K562 (cell line): Measurements from ENCODE around the gene PTP4A2. TPM values are rescaled to one million over a fixed set of nuclear protein-coding genes. Genes with fewer than 3 reads are reported as not detected.

Experiments used
- CBFA2T3 ChIP-seq: fragments of 450-650 bp; IDR thresholded peaks from 2 replicates; pipeline ENCODE4 v1.6.1; 2017
- CBX2 ChIP-seq: fragments of 200-600 bp; sonication (generic); IDR thresholded peaks from one replicate; pipeline ENCODE4 v1.6.1; 2012; ENCODE audit warnings: mild to moderate bottlenecking, low read length, inconsistent platforms; ENCODE audit not compliant: insufficient read depth, poor library complexity, severe bottlenecking
- CBX3 ChIP-seq, 2 experiments: IDR thresholded peaks; 1 replicate in 1 of 2; 2 replicates in 1 of 2; pipeline ENCODE4 v1.6.1; 2012; ENCODE audit warnings: inconsistent platforms in 2 of 2, low read length in 2 of 2, borderline replicate concordance in 1 of 2, control low read depth in 1 of 2
- EHMT2 ChIP-seq: fragments of 450-650 bp; IDR thresholded peaks from 2 replicates; pipeline ENCODE4 v1.6.1; 2018; ENCODE audit warnings: antibody characterized with exemption
- ESRRA ChIP-seq: fragments of 450-650 bp; IDR thresholded peaks from 2 replicates; pipeline ENCODE4 v1.6.1; 2014; ENCODE audit warnings: low read depth, mild to moderate bottlenecking, moderate library complexity, borderline replicate concordance
- GTF2A2 ChIP-seq: IDR thresholded peaks from 2 replicates; pipeline ENCODE4 v1.6.1; 2016; ENCODE audit warnings: mild to moderate bottlenecking, missing genetic modification characterization, missing compliant biosample characterization
- HDAC2 ChIP-seq: fragments of 450-650 bp; IDR thresholded peaks from 2 replicates; pipeline ENCODE4 v1.6.1; 2016; ENCODE audit warnings: mild to moderate bottlenecking
- MTA1 ChIP-seq: fragments of 450-650 bp; IDR thresholded peaks from 2 replicates; pipeline ENCODE4 v1.6.1; 2017; ENCODE audit warnings: borderline replicate concordance
- NFRKB ChIP-seq: fragments of 450-650 bp; IDR thresholded peaks from 2 replicates; pipeline ENCODE4 v1.6.1; 2016; ENCODE audit warnings: low read depth
- RBFOX2 ChIP-seq: fragments of 200-400 bp; formaldehyde crosslinking; IDR thresholded peaks from 2 replicates; pipeline ENCODE4 v1.6.1; 2017; ENCODE audit warnings: low read depth, mild to moderate bottlenecking, low read length, moderate library complexity
- SMARCB1 ChIP-seq: IDR thresholded peaks from 2 replicates; pipeline ENCODE4 v1.6.1; 2011; ENCODE audit warnings: improper control_type of control experiment, low read depth; ENCODE audit not compliant: insufficient read length
- SOX6 ChIP-seq: fragments of 450-650 bp; IDR thresholded peaks from 2 replicates; pipeline ENCODE4 v1.6.1; 2014; ENCODE audit warnings: mild to moderate bottlenecking
- TAF15 ChIP-seq: fragments of 200-400 bp; formaldehyde crosslinking; IDR thresholded peaks from 2 replicates; pipeline ENCODE4 v1.6.1; 2017; ENCODE audit warnings: mild to moderate bottlenecking, low read depth, low read length, moderate library complexity
- ZNF551 ChIP-seq: fragments of 250-450 bp; sonication (Bioruptor Pico); IDR thresholded peaks from 2 replicates; pipeline ENCODE4 v1.5.0; 2021; ENCODE audit warnings: mild to moderate bottlenecking, moderate library complexity
- polyA plus RNA-seq, 8 experiments: library from polyadenylated mRNA; depleted of rRNA in 4 of 8; stranded (reverse) in 5 of 8; unstranded in 3 of 8; fragments of >200 nt; fragmentation: Nextera tagmentation in 2 of 8; fragmentation: Illumina TruSeq in 1 of 8; extraction: Ambion mirVana in 2 of 8; extraction: Trizol in 1 of 8; gene quantifications; 2 replicates each; pipeline versions ENCODE4 v1.2.1 to v1.2.3, GENCODE V29; 2011 to 2014; ENCODE audit warnings: inconsistent platforms in 1 of 8, missing spikeins in 1 of 8
- total RNA-seq, 7 experiments: library from RNA; depleted of rRNA in 6 of 7; stranded (reverse); fragments of >200 nt in 6 of 7; fragmentation: Illumina TruSeq in 2 of 7; extraction: Trizol in 2 of 7; gene quantifications; 2 replicates each; pipeline versions ENCODE4 v1.2.1 to v1.2.3, GENCODE V29; 2011 to 2021; ENCODE audit warnings: low replicate concordance in 1 of 7
- TF ChIP-seq, protein P1 (sequence below): sonication (generic); formaldehyde crosslinking; IDR thresholded peaks from 2 replicates; pipeline ENCODE4 v1.8.1; 2023; ENCODE audit warnings: missing genetic modification reagents, mild to moderate bottlenecking, borderline replicate concordance
- TF ChIP-seq, protein P2 (sequence below): fragments of 450-650 bp; IDR thresholded peaks from 2 replicates; pipeline ENCODE4 v1.6.1; 2017; ENCODE audit warnings: antibody characterized with exemption, mild to moderate bottlenecking

PTP4A2 gene
- total and polyA plus RNA-seq, 9 of the 15 experiments (the other 6 are each of a cell fraction or from before 2014, with no cell fraction given) = 197 to 870 (median 480) TPM

DNA sequence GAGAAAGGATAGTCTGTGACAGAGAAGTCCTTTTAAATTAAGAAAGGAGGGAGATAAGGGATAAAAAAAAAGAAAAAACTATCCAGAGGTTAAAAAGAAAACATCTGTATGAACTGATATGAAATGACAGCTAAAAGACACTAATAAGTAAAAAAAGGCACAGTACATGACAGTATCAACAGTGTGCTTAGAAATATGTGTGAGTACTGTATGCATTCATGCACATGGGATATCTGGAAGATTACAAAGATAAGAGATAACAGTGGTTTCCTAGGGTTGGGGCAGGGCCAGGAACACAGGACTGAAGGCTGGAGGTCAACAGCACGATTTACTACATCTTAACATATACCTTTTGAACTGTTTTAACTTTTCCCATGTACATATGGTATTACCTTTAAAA, 13.3 kb downstream of the PTP4A2 start (continued):
- TF ChIP-seq, protein P1, sequence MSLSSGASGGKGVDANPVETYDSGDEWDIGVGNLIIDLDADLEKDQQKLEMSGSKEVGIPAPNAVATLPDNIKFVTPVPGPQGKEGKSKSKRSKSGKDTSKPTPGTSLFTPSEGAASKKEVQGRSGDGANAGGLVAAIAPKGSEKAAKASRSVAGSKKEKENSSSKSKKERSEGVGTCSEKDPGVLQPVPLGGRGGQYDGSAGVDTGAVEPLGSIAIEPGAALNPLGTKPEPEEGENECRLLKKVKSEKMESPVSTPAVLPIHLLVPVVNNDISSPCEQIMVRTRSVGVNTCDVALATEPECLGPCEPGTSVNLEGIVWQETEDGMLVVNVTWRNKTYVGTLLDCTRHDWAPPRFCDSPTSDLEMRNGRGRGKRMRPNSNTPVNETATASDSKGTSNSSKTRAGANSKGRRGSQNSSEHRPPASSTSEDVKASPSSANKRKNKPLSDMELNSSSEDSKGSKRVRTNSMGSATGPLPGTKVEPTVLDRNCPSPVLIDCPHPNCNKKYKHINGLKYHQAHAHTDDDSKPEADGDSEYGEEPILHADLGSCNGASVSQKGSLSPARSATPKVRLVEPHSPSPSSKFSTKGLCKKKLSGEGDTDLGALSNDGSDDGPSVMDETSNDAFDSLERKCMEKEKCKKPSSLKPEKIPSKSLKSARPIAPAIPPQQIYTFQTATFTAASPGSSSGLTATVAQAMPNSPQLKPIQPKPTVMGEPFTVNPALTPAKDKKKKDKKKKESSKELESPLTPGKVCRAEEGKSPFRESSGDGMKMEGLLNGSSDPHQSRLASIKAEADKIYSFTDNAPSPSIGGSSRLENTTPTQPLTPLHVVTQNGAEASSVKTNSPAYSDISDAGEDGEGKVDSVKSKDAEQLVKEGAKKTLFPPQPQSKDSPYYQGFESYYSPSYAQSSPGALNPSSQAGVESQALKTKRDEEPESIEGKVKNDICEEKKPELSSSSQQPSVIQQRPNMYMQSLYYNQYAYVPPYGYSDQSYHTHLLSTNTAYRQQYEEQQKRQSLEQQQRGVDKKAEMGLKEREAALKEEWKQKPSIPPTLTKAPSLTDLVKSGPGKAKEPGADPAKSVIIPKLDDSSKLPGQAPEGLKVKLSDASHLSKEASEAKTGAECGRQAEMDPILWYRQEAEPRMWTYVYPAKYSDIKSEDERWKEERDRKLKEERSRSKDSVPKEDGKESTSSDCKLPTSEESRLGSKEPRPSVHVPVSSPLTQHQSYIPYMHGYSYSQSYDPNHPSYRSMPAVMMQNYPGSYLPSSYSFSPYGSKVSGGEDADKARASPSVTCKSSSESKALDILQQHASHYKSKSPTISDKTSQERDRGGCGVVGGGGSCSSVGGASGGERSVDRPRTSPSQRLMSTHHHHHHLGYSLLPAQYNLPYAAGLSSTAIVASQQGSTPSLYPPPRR (CRISPR knock-in tag) = no peak
- TF ChIP-seq CBX3 (IDR thresholded peaks at IDR 0.05; ENCODE audit: borderline replicate concordance in 1 of 2, low read length in 2 of 2) (no peak), SOX6 (peak; percentile 63; the same call in 1 of the 2 replicates), RBFOX2 (no peak), NFRKB (no peak), CBX2 (no peak), EHMT2 (no peak), SMARCB1 (no peak), GTF2A2 (tag) (no peak), CBFA2T3 (peak; percentile 36; the same call in 1 of the 2 replicates), ESRRA (peak; percentile 14; the same call in 1 of the 2 replicates), ZNF551 (no peak), HDAC2 (peak; percentile 60; the same call in 1 of the 2 replicates), MTA1 (peak; percentile 69; the same call in 1 of the 2 replicates), TAF15 (no peak)
- TF ChIP-seq, protein P2, sequence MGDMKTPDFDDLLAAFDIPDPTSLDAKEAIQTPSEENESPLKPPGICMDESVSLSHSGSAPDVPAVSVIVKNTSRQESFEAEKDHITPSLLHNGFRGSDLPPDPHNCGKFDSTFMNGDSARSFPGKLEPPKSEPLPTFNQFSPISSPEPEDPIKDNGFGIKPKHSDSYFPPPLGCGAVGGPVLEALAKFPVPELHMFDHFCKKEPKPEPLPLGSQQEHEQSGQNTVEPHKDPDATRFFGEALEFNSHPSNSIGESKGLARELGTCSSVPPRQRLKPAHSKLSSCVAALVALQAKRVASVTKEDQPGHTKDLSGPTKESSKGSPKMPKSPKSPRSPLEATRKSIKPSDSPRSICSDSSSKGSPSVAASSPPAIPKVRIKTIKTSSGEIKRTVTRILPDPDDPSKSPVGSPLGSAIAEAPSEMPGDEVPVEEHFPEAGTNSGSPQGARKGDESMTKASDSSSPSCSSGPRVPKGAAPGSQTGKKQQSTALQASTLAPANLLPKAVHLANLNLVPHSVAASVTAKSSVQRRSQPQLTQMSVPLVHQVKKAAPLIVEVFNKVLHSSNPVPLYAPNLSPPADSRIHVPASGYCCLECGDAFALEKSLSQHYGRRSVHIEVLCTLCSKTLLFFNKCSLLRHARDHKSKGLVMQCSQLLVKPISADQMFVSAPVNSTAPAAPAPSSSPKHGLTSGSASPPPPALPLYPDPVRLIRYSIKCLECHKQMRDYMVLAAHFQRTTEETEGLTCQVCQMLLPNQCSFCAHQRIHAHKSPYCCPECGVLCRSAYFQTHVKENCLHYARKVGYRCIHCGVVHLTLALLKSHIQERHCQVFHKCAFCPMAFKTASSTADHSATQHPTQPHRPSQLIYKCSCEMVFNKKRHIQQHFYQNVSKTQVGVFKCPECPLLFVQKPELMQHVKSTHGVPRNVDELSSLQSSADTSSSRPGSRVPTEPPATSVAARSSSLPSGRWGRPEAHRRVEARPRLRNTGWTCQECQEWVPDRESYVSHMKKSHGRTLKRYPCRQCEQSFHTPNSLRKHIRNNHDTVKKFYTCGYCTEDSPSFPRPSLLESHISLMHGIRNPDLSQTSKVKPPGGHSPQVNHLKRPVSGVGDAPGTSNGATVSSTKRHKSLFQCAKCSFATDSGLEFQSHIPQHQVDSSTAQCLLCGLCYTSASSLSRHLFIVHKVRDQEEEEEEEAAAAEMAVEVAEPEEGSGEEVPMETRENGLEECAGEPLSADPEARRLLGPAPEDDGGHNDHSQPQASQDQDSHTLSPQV = 0 out of 2 replicates have a peak, but pooled peaks have one; percentile 16
